Hematopoietic multipotent progenitor cell treated with erythropoietin and hydrocortisone succinate and interleukin-3 and kit ligand, for 15 days (in vitro differentiated cells): ENCODE measurements around the gene PDIA4.

Experiments used
- DNase-seq: peaks from one replicate; pipeline ENCODE4 v3.0.0-alpha.2; 2015; ENCODE audit warnings: low spot score

Gene PDIA4

GRCh38 chr7:148964483-148965267, 63.6 kb downstream of the PDIA4 start:
- no peak for DNase-seq

DNA sequence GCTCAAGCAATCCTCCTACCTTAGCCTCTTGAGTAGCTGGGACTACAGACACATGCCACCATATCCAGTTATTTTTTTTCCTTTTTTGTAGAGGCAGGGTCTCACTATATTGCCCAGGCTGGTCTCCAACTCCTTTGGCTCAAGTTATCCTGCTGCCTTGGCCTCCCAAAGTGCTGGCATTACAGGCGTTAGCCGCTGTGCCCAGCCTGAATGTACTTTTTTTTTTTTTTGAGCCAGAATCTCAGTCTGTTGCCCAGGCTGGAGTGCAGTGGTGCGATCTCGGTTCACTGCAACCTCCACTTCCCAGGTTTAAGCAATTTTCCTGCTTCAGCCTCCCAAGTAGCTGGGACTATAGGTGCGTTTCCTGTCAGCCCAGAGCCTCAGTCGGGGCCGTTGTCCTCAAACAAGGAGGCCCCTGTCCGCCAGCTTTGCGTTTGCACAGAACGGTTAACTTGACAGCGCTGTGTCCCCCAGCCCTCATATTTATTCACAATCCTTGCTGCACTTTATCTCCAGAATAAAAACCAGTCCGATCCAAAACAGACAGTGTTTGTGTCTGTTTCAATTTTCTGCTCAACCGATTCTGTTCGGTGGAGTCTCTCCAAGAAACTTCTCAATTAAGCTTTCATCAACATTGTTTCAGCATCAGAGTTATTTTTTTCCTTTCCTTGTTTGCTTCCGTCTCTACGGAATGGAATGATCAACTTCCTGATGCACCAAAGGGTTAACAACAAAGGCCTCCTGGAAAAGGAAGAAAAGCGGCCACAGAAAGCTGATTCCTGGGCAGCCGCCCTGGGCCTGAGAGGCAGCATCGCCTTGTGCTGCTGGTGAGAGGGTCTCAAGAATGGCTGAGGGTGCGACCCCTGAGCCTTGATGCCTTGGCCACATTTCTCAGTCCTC, 64.5 kb downstream of the PDIA4 start:
- DNase-seq = no peak

- peak; percentile 78 for DNase-seq
Measured at GRCh38 chr7:148962823-148963582, 65.3 kb downstream of the PDIA4 start.

- DNase-seq = no peak
Measured at GRCh38 chr7:148962440-148962822, 65.9 kb downstream of the PDIA4 start.

DNA sequence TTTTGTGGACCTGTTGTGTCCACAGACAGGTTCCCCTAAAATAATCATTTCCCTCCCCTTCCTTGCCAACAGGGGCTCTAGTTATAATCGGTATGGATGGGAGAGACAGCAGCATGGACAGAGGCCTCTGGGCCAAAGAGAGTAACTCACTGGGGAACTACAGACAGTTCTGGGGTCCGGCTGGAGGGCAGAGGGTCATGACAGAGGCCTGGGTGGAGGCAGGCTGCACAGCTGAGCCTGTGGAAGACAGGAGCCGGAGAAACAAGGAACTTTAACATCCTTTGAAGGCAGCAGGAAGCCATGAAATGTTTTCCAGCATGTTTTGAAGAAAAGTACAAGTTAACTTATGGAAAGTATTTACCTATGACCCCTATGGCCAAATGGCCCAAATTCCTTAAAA, 68.6 kb downstream of the PDIA4 start:
- no peak for DNase-seq

- DNase-seq = no peak
Measured at GRCh38 chr7:148958061-148958460, 70.2 kb downstream of the PDIA4 start.

- DNase-seq = no peak
Measured at GRCh38 chr7:148954766-148955165, 73.5 kb downstream of the PDIA4 start.

- DNase-seq = no peak
Measured at GRCh38 chr7:148953676-148954075, 74.6 kb downstream of the PDIA4 start.
